PC-3 (cell line): ENCODE measurements around the gene ENDOG.
"Not testable (repeated sequence)": the region's sequence is repeated elsewhere in the genome, so short reads cannot be mapped to it uniquely, and the experiment has no call there.

Source experiments
- CTCF ChIP-seq: fragments of 300-600 bp; sonication (generic); conservative IDR thresholded peaks from 2 replicates; pipeline ENCODE4 v1.5.1; 2017; ENCODE audit warnings: antibody characterized with exemption, low read depth, mild to moderate bottlenecking, low read length
- EZH2 ChIP-seq: fragments of 300-600 bp; sonication (generic); IDR thresholded peaks from one replicate; pipeline ENCODE4 v1.6.1; 2017; ENCODE audit warnings: antibody characterized with exemption, mild to moderate bottlenecking, low read length; ENCODE audit not compliant: unreplicated experiment
- EZH2phosphoT487 ChIP-seq: fragments of 300-600 bp; sonication (generic); IDR thresholded peaks from 2 replicates; pipeline ENCODE4 v1.6.1; 2018; ENCODE audit warnings: mild to moderate bottlenecking, antibody characterized with exemption, low read length, borderline replicate concordance

- not testable (repeated sequence) for TF ChIP-seq CTCF, EZH2phosphoT487, EZH2
Measured at GRCh38 chr9:128852646-128853045, 34.3 kb downstream of the ENDOG start.
